ENCODE results near the gene CATSPER4. TPM values are rescaled to one million over a fixed set of nuclear protein-coding genes. Genes with fewer than 3 reads are reported as not detected.

Gene CATSPER4
- polyA plus RNA-seq, 3 donors from 2014 or later, result not detected

DNA sequence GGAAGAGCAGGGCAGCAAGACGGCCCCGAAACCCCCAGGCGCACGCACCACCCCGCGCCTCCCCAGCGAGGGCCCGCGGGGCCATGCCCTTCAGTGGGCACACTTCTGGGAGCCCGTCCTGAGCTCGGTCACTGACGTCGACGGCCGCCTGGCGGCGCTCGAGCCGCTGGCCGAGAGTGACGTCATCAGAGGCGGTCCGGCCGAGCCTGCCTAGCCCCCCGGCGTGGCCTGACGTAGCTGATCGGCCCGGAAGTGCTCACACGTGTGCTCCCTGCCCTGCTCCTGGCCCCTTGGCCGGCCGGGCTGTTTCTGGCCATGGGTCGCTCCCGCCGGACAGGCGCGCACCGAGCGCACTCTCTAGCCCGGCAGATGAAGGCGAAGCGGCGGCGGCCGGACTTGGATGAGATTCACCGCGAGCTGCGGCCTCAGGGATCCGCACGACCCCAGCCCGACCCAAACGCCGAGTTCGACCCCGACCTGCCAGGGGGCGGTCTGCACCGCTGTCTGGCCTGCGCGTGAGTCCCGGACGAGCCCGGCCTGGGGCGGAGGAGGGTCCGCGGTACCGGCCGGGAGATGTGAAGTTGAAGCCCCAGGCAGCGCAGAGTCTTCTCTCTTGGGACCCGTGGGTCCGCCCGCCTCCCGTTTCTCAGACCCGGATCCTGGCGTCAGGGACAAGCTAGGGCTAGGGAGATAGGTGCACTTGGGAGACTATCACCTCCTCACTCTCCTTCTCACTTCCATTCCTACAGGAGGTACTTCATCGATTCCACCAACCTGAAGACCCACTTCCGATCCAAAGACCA is 20.5 kb upstream of the CATSPER4 start, which contains the start of gene ZNF593:
Gene ZNF593, plus strand, starts transcription at position 240 of the 803 bp plus-strand sequence. Its CDS starts 76 bp downstream, at position 316.
- Mint-ChIP-seq H3K4me3 (peak within 1 kb of the TSS; percentile 85 to 91 (median 90)), H3K9me3 (no peaks in the 10 kb centered on the region), H3K27ac (peak within 1 kb of the TSS; percentile 57 to 89 (median 83)), H3K36me3 (no peaks in the 10 kb centered on the region), H3K4me1 (peaks cover 6 to 13% of the 10 kb centered on the region in 2 donors), H3K27me3 (ENCODE audit: low read depth in 3 of 3) (peaks cover 0 to 10% (median 7%) of the 10 kb centered on the region in 3 donors)
- peak; percentile 87 to 90 (median 89) for DNase-seq

DNA sequence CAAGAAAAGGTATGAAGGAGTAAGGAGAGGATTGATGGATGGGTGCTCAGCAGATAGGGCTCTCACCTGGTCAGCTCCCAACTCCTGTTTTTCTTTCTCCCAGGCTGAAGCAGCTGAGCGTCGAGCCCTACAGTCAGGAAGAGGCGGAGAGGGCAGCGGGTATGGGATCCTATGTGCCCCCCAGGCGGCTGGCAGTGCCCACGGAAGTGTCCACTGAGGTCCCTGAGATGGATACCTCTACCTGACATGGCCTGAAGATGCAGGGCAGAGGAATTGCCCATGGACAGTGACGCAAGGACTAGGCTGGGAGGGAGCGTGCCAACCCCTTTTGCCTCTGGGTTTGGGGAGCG is 20.0 kb upstream of the CATSPER4 start:
- Mint-ChIP-seq H3K4me1 (peaks cover 6 to 11% of the 10 kb centered on the region in 2 donors), H3K36me3 (no peaks in the 10 kb centered on the region), H3K4me3 (peak overlapping the region; percentile 85 to 91 (median 90)), H3K9me3 (no peaks in the 10 kb centered on the region), H3K27me3 (ENCODE audit: low read depth in 3 of 3) (peaks cover 0 to 10% (median 2%) of the 10 kb centered on the region in 3 donors), H3K27ac (peak overlapping the region in 5 of 6 donors; percentile 62 to 89 (median 79))
- peak in 1 of 3 donors; percentile 8 for DNase-seq

DNA sequence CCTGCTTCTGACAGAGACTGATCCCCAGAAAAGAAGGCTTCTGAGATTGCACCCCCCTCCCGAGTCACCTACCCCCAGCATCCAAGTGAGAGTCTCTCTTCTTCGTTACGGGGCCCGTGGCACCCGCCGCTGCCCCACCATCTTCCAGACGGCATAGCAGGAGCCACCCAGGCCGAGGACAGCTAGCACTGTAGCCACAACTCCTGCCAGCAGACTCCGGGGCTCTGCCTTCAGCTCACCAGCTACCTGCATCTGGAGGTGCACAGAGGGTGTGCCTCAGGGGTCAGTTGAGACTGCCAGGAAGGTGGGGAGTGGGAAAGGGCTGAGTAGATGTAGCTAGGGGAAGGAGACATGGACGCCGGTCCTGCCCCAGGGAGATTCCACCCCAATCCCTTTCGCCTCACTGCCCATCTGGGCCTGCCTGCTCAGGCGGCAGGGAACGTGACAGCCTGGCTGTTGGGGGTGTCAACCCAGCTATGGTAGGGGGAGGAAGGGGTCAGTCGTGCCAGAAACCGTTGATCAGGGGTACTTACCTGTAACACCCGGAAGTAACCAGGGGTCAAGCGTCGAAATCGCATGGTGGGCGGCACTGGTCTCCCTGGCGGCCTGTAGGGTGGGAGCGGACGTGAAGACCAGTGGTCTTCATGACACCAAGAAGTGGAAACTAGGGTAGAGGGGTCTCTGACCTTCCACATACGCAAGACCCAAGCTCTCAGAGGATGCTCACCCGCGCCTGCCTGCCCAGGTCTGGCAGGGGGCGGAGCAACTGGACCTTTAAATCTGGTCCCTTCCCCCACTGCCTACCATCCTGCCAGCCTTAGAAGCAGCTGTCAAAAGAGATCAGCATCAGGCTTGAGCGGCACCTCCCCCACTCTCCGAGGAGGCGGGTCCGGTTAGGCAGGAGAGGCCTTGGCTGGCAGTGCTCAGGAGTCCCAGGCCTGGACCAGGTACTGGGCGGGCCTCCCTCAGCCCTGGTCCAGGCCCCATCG is 19.0 kb upstream of the CATSPER4 start, which contains the start of gene ZNF593OS:
Gene ZNF593OS, minus strand, starts transcription at position 749 of the 989 bp plus-strand sequence. Its CDS starts 171 bp downstream, at position 578.
- Mint-ChIP-seq H3K4me1 (peaks cover 6 to 11% of the 10 kb centered on the region in 2 donors), H3K36me3 (no peaks in the 10 kb centered on the region), H3K4me3 (peak within 1 kb of the TSS; percentile 55 to 90 (median 85)), H3K9me3 (no peaks in the 10 kb centered on the region), H3K27ac (peak within 1 kb of the TSS in 1 of 6 donors; percentile 64), H3K27me3 (ENCODE audit: low read depth in 3 of 3) (peaks cover 0 to 9% (median 0%) of the 10 kb centered on the region in 3 donors)
- no peak for DNase-seq

DNA sequence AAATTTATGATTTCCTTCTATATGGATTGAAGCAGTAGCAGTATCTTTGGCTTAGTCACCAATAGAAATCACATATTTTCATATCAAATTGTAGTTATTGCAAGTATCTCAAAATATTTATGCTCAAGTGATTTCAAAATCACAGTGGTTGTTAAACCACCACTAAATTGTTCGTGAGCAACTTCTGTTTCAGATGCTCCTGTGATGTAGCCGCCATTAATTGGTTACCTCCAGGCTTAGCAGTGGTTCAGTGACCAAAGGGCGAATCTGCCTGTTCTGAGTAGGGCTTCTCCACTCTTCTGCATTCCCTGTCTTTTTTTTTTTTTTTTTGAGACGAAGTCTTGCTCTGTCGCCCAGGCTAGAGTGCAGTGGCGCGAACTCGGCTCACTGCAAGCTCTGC is 15.1 kb upstream of the CATSPER4 start:
- no peak for DNase-seq
- no peak overlapping the region for H3K4me3 Mint-ChIP-seq
- no peaks in the 10 kb centered on the region for H3K9me3 Mint-ChIP-seq
- H3K4me1 Mint-ChIP-seq, result peaks cover 3 to 4% of the 10 kb centered on the region in 2 donors
- no peaks in the 10 kb centered on the region for H3K36me3 Mint-ChIP-seq
- peaks cover 0 to 1% (median 0%) of the 10 kb centered on the region in 3 donors for H3K27me3 Mint-ChIP-seq (ENCODE audit: low read depth in 3 of 3)
- H3K27ac Mint-ChIP-seq, result no peak overlapping the region

DNA sequence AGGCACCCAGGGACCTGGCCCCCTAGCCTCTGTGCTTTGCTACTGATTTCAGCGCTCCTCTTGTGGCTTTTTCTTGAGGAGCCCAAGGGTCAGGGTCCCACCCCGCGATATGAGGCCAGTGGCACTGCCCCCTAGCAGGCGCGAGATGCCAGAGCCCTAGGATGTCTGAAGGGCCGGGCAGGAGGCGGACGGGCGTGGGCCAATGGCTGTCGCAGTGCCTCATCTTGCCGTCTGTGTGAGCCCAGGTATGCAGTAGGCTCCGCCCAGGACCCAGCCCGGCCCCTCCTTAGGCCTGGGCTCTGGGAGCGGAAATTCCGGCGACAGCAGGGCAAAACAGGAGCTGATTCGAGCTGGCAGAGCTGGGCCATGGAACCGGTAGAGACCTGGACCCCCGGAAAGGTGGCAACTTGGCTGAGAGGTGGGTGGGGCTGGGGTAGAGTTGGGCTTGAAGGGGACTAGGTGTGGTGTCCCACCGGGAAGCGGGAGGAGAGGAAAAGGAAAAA is 13.2 kb upstream of the CATSPER4 start, which contains the start of gene CNKSR1:
Gene CNKSR1, plus strand, starts transcription at position 310 of the 503 bp plus-strand sequence. Its CDS starts 57 bp downstream, at position 367.
- no peaks in the 10 kb centered on the region for H3K36me3 Mint-ChIP-seq
- no peak within 1 kb of the TSS for H3K4me3 Mint-ChIP-seq
- H3K9me3 Mint-ChIP-seq, result no peaks in the 10 kb centered on the region
- no peaks in the 10 kb centered on the region for H3K4me1 Mint-ChIP-seq
- H3K27me3 Mint-ChIP-seq (ENCODE audit: low read depth in 3 of 3), result peaks cover 0 to 1% (median 0%) of the 10 kb centered on the region in 3 donors
- DNase-seq, result no peak
- H3K27ac Mint-ChIP-seq, result no peak within 1 kb of the TSS

DNA sequence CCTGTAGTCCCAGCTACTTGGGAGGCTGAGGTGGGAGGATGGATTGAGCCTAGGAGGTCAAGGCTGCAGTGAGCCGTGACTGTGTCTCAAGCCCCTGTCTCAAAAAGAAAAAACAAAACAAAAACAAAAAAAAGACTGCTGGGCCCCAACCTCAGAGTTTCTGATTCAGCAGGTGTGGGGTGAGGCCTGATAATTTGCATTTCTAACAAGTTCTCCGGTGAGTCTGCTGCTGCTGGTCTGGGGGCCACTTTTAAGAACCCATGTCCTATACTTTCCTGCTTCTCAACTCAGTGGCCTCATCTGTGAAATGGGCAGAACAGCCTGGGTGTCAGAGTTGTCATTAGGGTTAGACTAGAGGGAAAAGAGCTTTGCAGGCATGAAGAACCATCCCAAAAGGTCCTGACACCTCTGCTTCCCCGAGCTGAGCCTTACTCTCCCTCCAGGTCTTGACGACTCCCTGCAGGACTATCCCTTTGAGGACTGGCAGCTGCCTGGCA is 10.3 kb upstream of the CATSPER4 start:
- no peak overlapping the region for H3K4me3 Mint-ChIP-seq
- H3K4me1 Mint-ChIP-seq, result no peaks in the 10 kb centered on the region
- no peaks in the 10 kb centered on the region for H3K36me3 Mint-ChIP-seq
- no peak for DNase-seq
- H3K27me3 Mint-ChIP-seq (ENCODE audit: low read depth in 3 of 3), result peaks cover 0 to 2% (median 0%) of the 10 kb centered on the region in 3 donors
- H3K9me3 Mint-ChIP-seq, result no peaks in the 10 kb centered on the region
- H3K27ac Mint-ChIP-seq, result peak overlapping the region in 1 of 6 donors; percentile 17

DNA sequence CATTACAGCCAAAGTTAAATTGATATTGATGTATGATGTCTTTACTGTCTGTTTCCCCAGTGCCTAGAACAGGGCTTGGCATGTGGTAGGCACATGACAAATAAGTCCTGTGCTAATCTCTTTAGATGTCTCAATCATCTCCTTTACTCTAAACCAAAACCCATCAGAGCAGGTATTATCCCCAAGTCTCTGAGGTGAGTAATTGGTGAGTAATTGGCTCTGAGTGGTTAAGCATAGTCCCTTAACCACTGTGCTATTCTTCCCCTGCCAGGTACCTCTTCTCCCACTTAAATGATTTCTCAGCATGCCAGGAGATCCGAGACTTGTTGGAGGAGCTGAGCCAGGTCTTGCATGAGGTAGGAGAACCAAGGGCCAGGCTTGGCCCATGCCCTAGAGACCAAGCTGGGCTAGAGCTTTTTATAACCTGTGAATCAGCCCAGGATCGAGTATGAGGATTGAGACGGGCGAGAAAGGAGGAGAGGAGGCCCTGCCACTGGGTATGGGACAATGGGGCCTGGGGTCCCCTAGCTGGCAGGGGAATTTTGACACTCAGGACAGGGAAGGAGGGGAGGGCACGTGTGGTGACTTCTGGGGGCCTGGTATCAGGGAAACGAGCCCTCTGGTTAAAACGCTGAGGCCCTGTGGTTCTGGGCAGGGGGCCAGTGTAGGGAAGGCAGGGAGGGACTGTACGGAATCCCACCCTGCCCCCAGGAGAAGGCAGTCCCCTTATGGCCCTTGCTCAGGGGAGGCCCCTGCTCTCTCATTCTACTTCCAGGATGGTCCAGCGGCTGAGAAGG is 8.6 kb upstream of the CATSPER4 start:
- H3K36me3 Mint-ChIP-seq, result peaks cover 0 to 4% (median 0%) of the 10 kb centered on the region in 3 donors
- H3K4me1 Mint-ChIP-seq, result no peaks in the 10 kb centered on the region
- no peak overlapping the region for H3K27ac Mint-ChIP-seq
- H3K27me3 Mint-ChIP-seq (ENCODE audit: low read depth in 3 of 3), result peaks cover 0 to 2% (median 0%) of the 10 kb centered on the region in 3 donors
- no peak overlapping the region for H3K4me3 Mint-ChIP-seq
- no peak for DNase-seq
- H3K9me3 Mint-ChIP-seq, result no peaks in the 10 kb centered on the region

DNA sequence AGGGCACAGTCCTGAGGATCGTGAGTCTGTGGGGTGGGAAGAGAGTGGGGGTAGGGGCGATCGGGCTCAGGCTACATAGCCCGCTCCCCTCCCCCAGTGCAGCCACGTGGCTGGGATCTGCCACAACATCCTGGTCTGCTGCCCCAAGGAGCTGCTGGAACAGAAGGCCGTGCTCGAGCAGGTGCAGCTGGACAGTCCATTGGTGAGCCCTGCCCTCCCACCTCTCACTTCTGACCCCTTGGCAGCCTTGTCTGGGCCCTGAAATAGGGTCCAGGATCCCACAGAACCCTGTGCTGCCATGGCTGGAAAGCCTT is 8.1 kb upstream of the CATSPER4 start:
- Mint-ChIP-seq H3K36me3 (peaks cover 0 to 4% (median 0%) of the 10 kb centered on the region in 3 donors), H3K27me3 (ENCODE audit: low read depth in 3 of 3) (peaks cover 0 to 2% (median 0%) of the 10 kb centered on the region in 3 donors), H3K4me1 (no peaks in the 10 kb centered on the region), H3K27ac (no peak overlapping the region), H3K9me3 (no peaks in the 10 kb centered on the region), H3K4me3 (no peak overlapping the region)
- DNase-seq, result no peak

DNA sequence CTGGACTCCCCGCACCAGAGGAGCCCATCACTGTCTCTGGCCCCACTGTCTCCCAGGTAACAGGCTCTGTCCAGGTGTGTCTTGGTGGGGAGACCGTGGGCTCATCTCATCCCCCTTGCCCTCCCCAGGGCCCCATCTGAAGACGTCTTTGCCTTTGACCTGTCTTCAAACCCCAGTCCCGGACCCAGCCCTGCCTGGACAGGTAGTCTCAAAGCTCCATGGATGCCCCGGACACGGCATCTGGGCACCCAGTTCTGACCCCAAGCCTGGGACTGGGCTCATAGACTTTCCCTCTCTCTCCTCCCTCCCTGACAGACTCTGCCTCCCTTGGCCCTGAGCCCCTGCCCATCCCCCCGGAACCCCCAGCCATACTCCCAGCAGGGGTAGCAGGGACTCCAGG is 6.3 kb upstream of the CATSPER4 start:
- Mint-ChIP-seq H3K27me3 (ENCODE audit: low read depth in 3 of 3) (peaks cover 0 to 2% (median 0%) of the 10 kb centered on the region in 3 donors), H3K27ac (no peak overlapping the region), H3K36me3 (peaks cover 0 to 4% (median 0%) of the 10 kb centered on the region in 3 donors), H3K4me1 (no peaks in the 10 kb centered on the region), H3K9me3 (no peaks in the 10 kb centered on the region), H3K4me3 (no peak overlapping the region)
- no peak for DNase-seq

DNA sequence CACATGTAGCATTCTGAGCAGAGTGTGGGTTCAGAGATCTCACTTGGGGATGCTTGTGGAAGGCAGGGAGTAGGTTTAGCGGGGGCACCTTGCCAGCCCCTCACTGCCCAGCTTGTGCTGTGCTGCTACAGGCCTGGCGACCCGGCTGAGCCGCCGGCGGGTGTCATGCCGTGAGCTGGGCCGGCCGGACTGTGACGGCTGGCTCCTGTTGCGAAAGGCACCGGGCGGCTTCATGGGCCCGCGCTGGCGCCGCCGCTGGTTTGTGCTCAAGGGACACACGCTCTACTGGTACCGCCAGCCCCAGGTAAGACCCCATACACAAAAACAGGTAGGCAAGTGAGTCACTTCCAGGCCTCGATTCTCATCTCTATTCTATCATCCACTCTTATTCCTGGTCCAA is 5.5 kb upstream of the CATSPER4 start:
- H3K27me3 Mint-ChIP-seq (ENCODE audit: low read depth in 3 of 3), result peaks cover 0 to 2% (median 0%) of the 10 kb centered on the region in 3 donors
- no peak overlapping the region for H3K4me3 Mint-ChIP-seq
- no peak for DNase-seq
- H3K9me3 Mint-ChIP-seq, result no peaks in the 10 kb centered on the region
- peaks cover 0 to 7% (median 0%) of the 10 kb centered on the region in 3 donors for H3K36me3 Mint-ChIP-seq
- H3K27ac Mint-ChIP-seq, result no peak overlapping the region
- no peaks in the 10 kb centered on the region for H3K4me1 Mint-ChIP-seq

DNA sequence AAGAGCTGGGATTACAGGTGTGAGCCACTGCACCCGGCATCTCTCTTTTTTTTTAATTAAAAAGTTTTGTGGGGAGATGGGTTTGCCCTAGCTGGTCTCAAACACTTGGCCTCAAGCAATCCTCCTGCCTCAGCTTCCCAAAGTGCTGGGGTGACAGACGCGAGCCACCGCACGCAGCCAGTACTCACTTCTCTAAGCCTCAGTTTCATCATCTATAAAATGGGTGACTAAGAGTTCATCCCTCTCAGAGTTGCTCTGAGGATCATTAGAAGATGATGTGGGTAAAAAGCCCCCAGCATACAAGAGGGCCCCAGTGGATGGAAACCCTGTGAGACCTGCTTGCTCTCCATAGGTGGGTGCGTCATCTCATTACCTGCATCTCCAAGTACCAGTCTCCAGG is 2.5 kb upstream of the CATSPER4 start:
- Mint-ChIP-seq H3K4me1 (no peaks in the 10 kb centered on the region), H3K4me3 (no peak overlapping the region), H3K36me3 (peaks cover 0 to 7% (median 0%) of the 10 kb centered on the region in 3 donors), H3K27me3 (ENCODE audit: low read depth in 3 of 3) (peaks cover 0 to 6% (median 2%) of the 10 kb centered on the region in 3 donors), H3K9me3 (no peaks in the 10 kb centered on the region), H3K27ac (no peak overlapping the region)
- no peak for DNase-seq

DNA sequence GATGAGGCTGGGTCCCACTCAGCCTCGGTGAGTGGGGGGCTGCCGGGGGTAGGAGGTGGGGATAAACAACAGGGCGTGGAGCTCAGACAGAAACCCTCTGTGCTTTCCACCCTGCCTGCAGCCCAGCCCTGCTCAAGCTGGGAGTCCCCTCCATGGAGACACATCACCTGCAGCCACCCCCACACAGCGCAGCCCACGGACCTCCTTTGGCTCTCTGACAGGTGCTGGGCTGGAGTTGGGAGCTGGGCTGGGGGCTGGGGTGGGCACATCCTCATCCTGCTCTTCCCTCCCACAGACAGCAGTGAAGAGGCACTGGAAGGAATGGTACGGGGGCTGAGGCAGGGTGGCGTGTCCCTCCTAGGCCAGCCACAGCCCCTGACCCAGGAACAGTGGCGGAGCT is 1.9 kb upstream of the CATSPER4 start:
- H3K4me1 Mint-ChIP-seq, result no peaks in the 10 kb centered on the region
- no peaks in the 10 kb centered on the region for H3K9me3 Mint-ChIP-seq
- H3K36me3 Mint-ChIP-seq, result peaks cover 0 to 7% (median 0%) of the 10 kb centered on the region in 3 donors
- no peak overlapping the region for H3K27ac Mint-ChIP-seq
- H3K27me3 Mint-ChIP-seq (ENCODE audit: low read depth in 3 of 3), result peaks cover 0 to 6% (median 3%) of the 10 kb centered on the region in 3 donors
- DNase-seq, result no peak
- H3K4me3 Mint-ChIP-seq, result no peak overlapping the region

Measured in immature natural killer cell (primary cell).